ENCODE results near the gene CDH7.

The CDH7 gene

DNA sequence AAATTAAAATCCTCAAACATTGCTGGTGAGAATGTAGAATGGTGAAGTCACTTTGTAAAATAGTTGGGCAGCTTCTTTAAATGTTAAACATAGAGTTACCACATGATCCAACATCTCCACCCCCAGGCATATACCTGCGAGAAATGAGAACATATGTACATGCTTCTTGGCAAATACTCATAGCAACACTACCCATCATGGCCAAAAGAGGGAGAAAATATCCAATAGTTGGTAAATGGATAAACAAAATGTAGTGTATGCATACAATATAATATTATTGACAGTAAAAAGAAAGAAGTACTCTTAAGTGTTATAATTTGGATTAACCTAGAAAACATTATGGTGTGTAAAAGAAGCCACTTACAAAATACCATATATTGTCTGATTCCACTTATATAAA lies 185.9 kb downstream of the CDH7 start:
- no peak overlapping the region for H3K27ac ChIP-seq

GRCh38 chr18:65937180-65937579 lies 186.4 kb downstream of the CDH7 start:
- Histone ChIP-seq H3K27ac (no peak overlapping the region), H3K9me3 (no peaks in the 10 kb centered on the region), H3K4me1 (ENCODE audit: control insufficient read depth in 1 of 2, insufficient read depth in 1 of 2, low read depth in 1 of 2, low read length in 1 of 2) (no peaks in the 10 kb centered on the region), H3K36me3 (no peaks in the 10 kb centered on the region), H3K4me3 (ENCODE audit: low read depth in 1 of 2, low read length in 1 of 2) (no peak overlapping the region), H3K27me3 (no peaks in the 10 kb centered on the region)
- TF ChIP-seq, protein P1, sequence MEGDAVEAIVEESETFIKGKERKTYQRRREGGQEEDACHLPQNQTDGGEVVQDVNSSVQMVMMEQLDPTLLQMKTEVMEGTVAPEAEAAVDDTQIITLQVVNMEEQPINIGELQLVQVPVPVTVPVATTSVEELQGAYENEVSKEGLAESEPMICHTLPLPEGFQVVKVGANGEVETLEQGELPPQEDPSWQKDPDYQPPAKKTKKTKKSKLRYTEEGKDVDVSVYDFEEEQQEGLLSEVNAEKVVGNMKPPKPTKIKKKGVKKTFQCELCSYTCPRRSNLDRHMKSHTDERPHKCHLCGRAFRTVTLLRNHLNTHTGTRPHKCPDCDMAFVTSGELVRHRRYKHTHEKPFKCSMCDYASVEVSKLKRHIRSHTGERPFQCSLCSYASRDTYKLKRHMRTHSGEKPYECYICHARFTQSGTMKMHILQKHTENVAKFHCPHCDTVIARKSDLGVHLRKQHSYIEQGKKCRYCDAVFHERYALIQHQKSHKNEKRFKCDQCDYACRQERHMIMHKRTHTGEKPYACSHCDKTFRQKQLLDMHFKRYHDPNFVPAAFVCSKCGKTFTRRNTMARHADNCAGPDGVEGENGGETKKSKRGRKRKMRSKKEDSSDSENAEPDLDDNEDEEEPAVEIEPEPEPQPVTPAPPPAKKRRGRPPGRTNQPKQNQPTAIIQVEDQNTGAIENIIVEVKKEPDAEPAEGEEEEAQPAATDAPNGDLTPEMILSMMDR (IDR thresholded peaks at IDR 0.05), result no peak

More for the DNA sequence above, 185.9 kb downstream of the CDH7 start:
- Histone ChIP-seq H3K27me3 (no peaks in the 10 kb centered on the region), H3K36me3 (no peaks in the 10 kb centered on the region), H3K4me1 (ENCODE audit: control insufficient read depth in 1 of 2, insufficient read depth in 1 of 2, low read depth in 1 of 2, low read length in 1 of 2) (no peaks in the 10 kb centered on the region), H3K9me3 (no peaks in the 10 kb centered on the region), H3K4me3 (ENCODE audit: low read depth in 1 of 2, low read length in 1 of 2) (no peak overlapping the region)
- TF ChIP-seq, protein P1 (IDR thresholded peaks at IDR 0.05), result no peak

DNA sequence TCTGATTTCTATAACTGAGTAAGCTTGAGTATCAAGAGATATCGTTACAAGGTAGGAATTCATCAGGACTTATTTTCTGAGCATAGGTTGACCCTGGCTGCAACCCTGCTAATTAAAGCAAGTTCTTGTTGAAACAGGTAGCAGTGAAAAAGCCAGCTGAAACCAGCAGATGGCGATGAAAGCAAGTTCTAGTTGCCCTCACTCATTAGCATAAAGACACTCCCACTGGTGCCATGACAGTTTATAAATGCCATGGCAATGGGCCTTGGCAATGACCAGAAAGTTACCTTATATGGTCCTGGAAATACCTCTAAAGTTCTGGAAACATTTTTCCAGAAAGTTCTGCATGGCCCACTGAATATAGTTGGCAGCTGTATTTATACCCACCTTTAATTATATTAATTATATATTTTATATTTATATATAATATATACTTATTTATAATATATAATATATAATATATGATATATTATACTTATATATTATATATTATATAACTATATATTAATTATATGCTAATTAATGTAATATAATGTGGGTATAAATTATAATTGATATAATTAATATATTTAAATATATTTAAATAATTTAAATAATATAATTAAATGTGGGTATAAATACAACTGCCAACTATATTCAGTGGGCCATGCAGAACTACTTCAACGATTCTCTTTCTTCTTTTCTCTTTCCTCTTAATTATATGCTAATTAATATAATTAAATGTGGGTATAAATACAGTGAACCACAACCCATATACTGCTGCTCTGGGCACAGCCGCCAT lies 188.0 kb downstream of the CDH7 start:
- Histone ChIP-seq H3K36me3 (no peaks in the 10 kb centered on the region), H3K27me3 (no peaks in the 10 kb centered on the region), H3K27ac (no peak overlapping the region), H3K4me1 (ENCODE audit: control insufficient read depth in 1 of 2, insufficient read depth in 1 of 2, low read depth in 1 of 2, low read length in 1 of 2) (no peaks in the 10 kb centered on the region), H3K4me3 (ENCODE audit: low read depth in 1 of 2, low read length in 1 of 2) (no peak overlapping the region), H3K9me3 (no peaks in the 10 kb centered on the region)
- TF ChIP-seq, protein P1 (IDR thresholded peaks at IDR 0.05), result no peak

All from neutrophil (primary cell).